Esophagus muscularis mucosa (tissue), 4 donors: ENCODE results near the gene DEGS1.

ENCODE experiments used
- EP300 ChIP-seq: sonication (generic); formaldehyde crosslinking; IDR thresholded peaks from one replicate; pipeline ENCODE4 v1.6.1; 2017; ENCODE audit warnings: antibody characterized with exemption
- POLR2A ChIP-seq: fragments of 450-650 bp; IDR thresholded peaks from one replicate; pipeline ENCODE4 v1.6.1; 2017; ENCODE audit warnings: antibody characterized with exemption, moderate library complexity, mild to moderate bottlenecking, low read depth
- TF ChIP-seq, protein P1 (sequence below), 3 experiments: fragments of 200-600 bp in 2 of 3; fragments of 450-650 bp in 1 of 3; sonication (generic) in 2 of 3; IDR thresholded peaks; one replicate each; pipeline ENCODE4 v1.5.1; 2017 to 2019; ENCODE audit warnings: antibody characterized with exemption in 3 of 3, mild to moderate bottlenecking in 2 of 3, moderate library complexity in 1 of 3

DNA sequence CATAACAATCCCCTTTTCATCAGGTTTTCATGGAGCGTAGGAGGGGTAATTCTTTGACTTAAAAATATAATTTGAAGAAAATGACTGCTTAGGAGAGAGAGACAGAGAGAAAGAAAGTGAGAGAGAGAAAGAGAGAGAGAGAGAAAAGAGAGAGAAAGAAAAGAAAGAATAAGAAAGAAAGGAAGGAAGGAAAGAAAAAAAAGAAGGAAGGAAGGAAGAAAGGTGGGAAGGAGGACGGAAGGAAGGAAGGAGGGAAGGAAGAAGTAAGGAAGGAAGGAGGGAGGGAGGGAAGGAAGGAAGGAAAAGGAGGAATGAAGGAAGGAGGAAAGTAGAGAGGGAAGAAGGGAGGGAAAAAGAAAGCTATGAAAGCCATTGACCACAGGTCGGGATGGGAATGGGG, 10.8 kb upstream of the DEGS1 start:
- TF ChIP-seq, protein P1, sequence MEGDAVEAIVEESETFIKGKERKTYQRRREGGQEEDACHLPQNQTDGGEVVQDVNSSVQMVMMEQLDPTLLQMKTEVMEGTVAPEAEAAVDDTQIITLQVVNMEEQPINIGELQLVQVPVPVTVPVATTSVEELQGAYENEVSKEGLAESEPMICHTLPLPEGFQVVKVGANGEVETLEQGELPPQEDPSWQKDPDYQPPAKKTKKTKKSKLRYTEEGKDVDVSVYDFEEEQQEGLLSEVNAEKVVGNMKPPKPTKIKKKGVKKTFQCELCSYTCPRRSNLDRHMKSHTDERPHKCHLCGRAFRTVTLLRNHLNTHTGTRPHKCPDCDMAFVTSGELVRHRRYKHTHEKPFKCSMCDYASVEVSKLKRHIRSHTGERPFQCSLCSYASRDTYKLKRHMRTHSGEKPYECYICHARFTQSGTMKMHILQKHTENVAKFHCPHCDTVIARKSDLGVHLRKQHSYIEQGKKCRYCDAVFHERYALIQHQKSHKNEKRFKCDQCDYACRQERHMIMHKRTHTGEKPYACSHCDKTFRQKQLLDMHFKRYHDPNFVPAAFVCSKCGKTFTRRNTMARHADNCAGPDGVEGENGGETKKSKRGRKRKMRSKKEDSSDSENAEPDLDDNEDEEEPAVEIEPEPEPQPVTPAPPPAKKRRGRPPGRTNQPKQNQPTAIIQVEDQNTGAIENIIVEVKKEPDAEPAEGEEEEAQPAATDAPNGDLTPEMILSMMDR (IDR thresholded peaks at IDR 0.05), result no peak
- no peak for TF ChIP-seq POLR2A
- no peak for TF ChIP-seq EP300
